Trophoblast cell (in vitro differentiated cells and primary cell): ENCODE measurements around the gene MTR.

Experiments
- DNase-seq, 2 donors: peaks; one replicate each; pipeline ENCODE4 v3.0.0-alpha.2; 2016
- H2AFZ ChIP-seq: 2 replicates; pipeline ENCODE4 v1.6.1; 2013; ENCODE audit warnings: low read length, moderate library complexity, mild to moderate bottlenecking; ENCODE audit not compliant: insufficient read depth, poor library complexity
- H2AK5ac ChIP-seq: 2 replicates; pipeline ENCODE4 v1.6.1; 2013; ENCODE audit warnings: mild to moderate bottlenecking, low read length
- H2BK120ac ChIP-seq: 2 replicates; pipeline ENCODE4 v1.6.1; 2013; ENCODE audit warnings: low read length, mild to moderate bottlenecking, moderate library complexity; ENCODE audit not compliant: insufficient read depth, poor library complexity
- H2BK12ac ChIP-seq: 2 replicates; pipeline ENCODE4 v1.6.1; 2013; ENCODE audit warnings: mild to moderate bottlenecking, low read length, moderate library complexity
- H2BK5ac ChIP-seq: 2 replicates; pipeline ENCODE4 v1.6.1; 2013; ENCODE audit warnings: low read length, low read depth, moderate library complexity, mild to moderate bottlenecking; ENCODE audit not compliant: poor library complexity
- H3K14ac ChIP-seq: 2 replicates; pipeline ENCODE4 v1.6.1; 2013; ENCODE audit warnings: mild to moderate bottlenecking, low read length
- H3K18ac ChIP-seq: 2 replicates; pipeline ENCODE4 v1.6.1; 2013; ENCODE audit warnings: mild to moderate bottlenecking, low read length
- H3K23ac ChIP-seq: 2 replicates; pipeline ENCODE4 v1.6.1; 2013; ENCODE audit warnings: low read length
- H3K27ac ChIP-seq: 2 replicates; pipeline ENCODE4 v1.5.1; 2013; ENCODE audit warnings: low read depth, mild to moderate bottlenecking, inconsistent platforms, low read length, moderate library complexity
- H3K27me3 ChIP-seq: 2 replicates; pipeline ENCODE4 v1.6.1; 2013; ENCODE audit warnings: inconsistent platforms, mild to moderate bottlenecking, low read length, moderate library complexity; ENCODE audit not compliant: insufficient read depth
- H3K36me3 ChIP-seq, 2 experiments: 1 replicate in 1 of 2; 2 replicates in 1 of 2; pipeline ENCODE4 v1.6.1; 2013; ENCODE audit warnings: low read length in 2 of 2, mild to moderate bottlenecking in 2 of 2, moderate library complexity in 1 of 2; ENCODE audit not compliant: insufficient read depth in 2 of 2, control insufficient read depth in 1 of 2
- H3K4ac ChIP-seq: 2 replicates; pipeline ENCODE4 v1.6.1; 2013; ENCODE audit warnings: low read depth, mild to moderate bottlenecking, low read length, moderate library complexity
- H3K4me1 ChIP-seq, 2 experiments: 1 replicate in 1 of 2; 2 replicates in 1 of 2; pipeline ENCODE4 v1.6.1; 2013; ENCODE audit warnings: low read length in 2 of 2, mild to moderate bottlenecking in 2 of 2, moderate library complexity in 1 of 2; ENCODE audit not compliant: insufficient read depth in 2 of 2, control insufficient read depth in 1 of 2
- H3K4me2 ChIP-seq: 2 replicates; pipeline ENCODE4 v1.6.1; 2013; ENCODE audit warnings: inconsistent platforms, mild to moderate bottlenecking, low read length, moderate library complexity
- H3K4me3 ChIP-seq: 2 replicates; pipeline ENCODE4 v1.5.1; 2013; ENCODE audit warnings: mild to moderate bottlenecking, low read depth, low read length, inconsistent platforms
- H3K79me1 ChIP-seq: one replicate; pipeline ENCODE4 v1.6.1; 2013; ENCODE audit warnings: low read length
- H3K79me2 ChIP-seq: 2 replicates; pipeline ENCODE4 v1.6.1; 2013; ENCODE audit warnings: low read length, mild to moderate bottlenecking; ENCODE audit not compliant: control insufficient read depth, insufficient read depth, poor library complexity
- H3K9ac ChIP-seq: 2 replicates; pipeline ENCODE4 v1.6.1; 2013; ENCODE audit warnings: mild to moderate bottlenecking, low read length
- H3K9me3 ChIP-seq: 2 replicates; pipeline ENCODE4 v1.6.1; 2013; ENCODE audit warnings: low read depth, mild to moderate bottlenecking, control low read depth, inconsistent platforms, low read length; ENCODE audit not compliant: insufficient read depth
- H4K12ac ChIP-seq: 2 replicates; pipeline ENCODE4 v1.6.1; 2013; ENCODE audit warnings: low read depth, mild to moderate bottlenecking, low read length, moderate library complexity
- H4K8ac ChIP-seq: 2 replicates; pipeline ENCODE4 v1.6.1; 2013; ENCODE audit warnings: low read depth, mild to moderate bottlenecking, low read length, moderate library complexity
- H4K91ac ChIP-seq: one replicate; pipeline ENCODE4 v1.6.1; 2013; ENCODE audit warnings: low read depth, mild to moderate bottlenecking, low read length, moderate library complexity
- WGBS: extraction: QIAGEN DNeasy Blood & Tissue Kit; methylation state at CpG from one replicate; pipeline ENCODE4 v1.1.7; 2013; ENCODE audit warnings: missing lambda C conversion rate; ENCODE audit not compliant: insufficient read length, insufficient coverage; ENCODE audit errors: extremely low coverage; 5-methylcytosine and 5-hydroxymethylcytosine counted together

The MTR gene

GRCh38 chr1:236945002-236945401 is 149.9 kb downstream of the MTR start:
- H3K79me2 ChIP-seq = no peaks in the 10 kb centered on the region
- DNase-seq = no peak
- H2BK5ac ChIP-seq = no peak overlapping the region
- no peak overlapping the region for H3K9ac ChIP-seq
- H3K27me3 ChIP-seq = no peaks in the 10 kb centered on the region
- no peak overlapping the region for H3K4ac ChIP-seq
- no peak overlapping the region for H3K27ac ChIP-seq
- H3K4me1 ChIP-seq = no peaks in the 10 kb centered on the region
- H2BK120ac ChIP-seq = no peak overlapping the region
- H4K8ac ChIP-seq = no peak overlapping the region
- no peak overlapping the region for H4K12ac ChIP-seq
- no peak overlapping the region for H3K18ac ChIP-seq
- no peak overlapping the region for H2BK12ac ChIP-seq
- H3K4me2 ChIP-seq = no peak overlapping the region
- peaks cover 3% of the 10 kb centered on the region for H3K9me3 ChIP-seq
- H3K4me3 ChIP-seq = no peak overlapping the region
- no peak overlapping the region for H2AFZ ChIP-seq
- no peaks in the 10 kb centered on the region for H3K36me3 ChIP-seq
- H3K23ac ChIP-seq = no peak overlapping the region
- H3K79me1 ChIP-seq = no peaks in the 10 kb centered on the region
- no CpG with 5 or more reads among the region's 3 CpGs for WGBS
- no peak overlapping the region for H2AK5ac ChIP-seq
- H4K91ac ChIP-seq = no peak overlapping the region
- H3K14ac ChIP-seq = no peak overlapping the region

DNA sequence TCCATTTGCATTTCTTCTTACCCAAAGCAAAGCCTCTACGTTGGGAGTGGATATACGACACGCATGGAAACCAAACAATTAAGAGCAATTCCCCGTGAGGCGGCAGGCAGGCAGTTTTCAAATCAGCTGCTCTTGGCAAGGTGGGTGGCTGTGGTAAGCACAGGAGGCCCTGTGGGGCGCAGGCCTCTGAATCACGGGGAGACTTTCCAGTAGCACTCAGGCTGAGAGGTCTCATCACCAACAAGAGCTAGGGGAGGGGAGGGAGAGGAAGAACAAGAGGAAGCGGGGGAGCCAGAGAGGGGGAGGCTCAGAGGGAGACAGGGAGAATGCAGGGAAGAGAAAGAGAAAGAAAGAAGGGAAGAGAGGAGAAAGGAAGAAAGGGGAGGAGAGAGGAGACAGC is 152.7 kb downstream of the MTR start:
- no peak overlapping the region for H2AFZ ChIP-seq
- H3K4me1 ChIP-seq = peaks cover 0 to 7% of the 10 kb centered on the region in 2 experiments
- no peak overlapping the region for H3K27ac ChIP-seq
- no peaks in the 10 kb centered on the region for H3K36me3 ChIP-seq
- H3K4me2 ChIP-seq = no peak overlapping the region
- no peak overlapping the region for H3K4me3 ChIP-seq
- H2BK5ac ChIP-seq = no peak overlapping the region
- H4K8ac ChIP-seq = no peak overlapping the region
- no peak overlapping the region for H4K12ac ChIP-seq
- DNase-seq = no peak
- no peaks in the 10 kb centered on the region for H3K9me3 ChIP-seq
- no peak overlapping the region for H2BK120ac ChIP-seq
- WGBS = no CpG with 5 or more reads among the region's 8 CpGs
- no peak overlapping the region for H4K91ac ChIP-seq
- H2AK5ac ChIP-seq = no peak overlapping the region
- no peak overlapping the region for H3K23ac ChIP-seq
- H3K79me2 ChIP-seq = no peaks in the 10 kb centered on the region
- no peak overlapping the region for H2BK12ac ChIP-seq
- H3K27me3 ChIP-seq = no peaks in the 10 kb centered on the region
- H3K4ac ChIP-seq = no peak overlapping the region
- no peak overlapping the region for H3K9ac ChIP-seq
- H3K14ac ChIP-seq = no peak overlapping the region
- no peak overlapping the region for H3K18ac ChIP-seq
- H3K79me1 ChIP-seq = no peaks in the 10 kb centered on the region

DNA sequence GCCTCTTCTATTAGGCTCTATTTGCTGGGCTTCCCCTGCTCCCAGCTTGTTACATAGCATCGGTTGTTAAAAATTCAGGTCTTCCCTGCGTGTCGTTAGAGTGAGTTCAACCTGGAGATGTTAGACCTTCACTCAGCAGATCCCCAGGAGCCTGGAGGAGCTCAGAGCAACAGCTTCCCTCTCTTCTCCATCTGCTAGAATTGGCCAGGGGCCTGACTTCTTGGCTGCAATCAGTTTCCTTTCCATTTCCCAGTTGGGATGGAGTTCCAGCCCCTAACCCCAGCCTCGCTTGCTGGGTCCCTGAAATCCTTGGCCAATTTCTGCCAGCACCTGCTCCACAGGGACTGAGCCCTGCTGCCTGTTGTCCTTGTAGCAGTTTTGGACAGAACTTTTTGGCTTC is 153.3 kb downstream of the MTR start:
- peaks cover 3 to 11% of the 10 kb centered on the region in 2 experiments for H3K4me1 ChIP-seq
- no peak overlapping the region for H2BK5ac ChIP-seq
- no peaks in the 10 kb centered on the region for H3K79me2 ChIP-seq
- no peak overlapping the region for H3K4me2 ChIP-seq
- no peak for DNase-seq
- H4K12ac ChIP-seq = no peak overlapping the region
- no peak overlapping the region for H2BK12ac ChIP-seq
- H3K23ac ChIP-seq = no peak overlapping the region
- WGBS = no CpG with 5 or more reads among the region's 4 CpGs
- H3K4me3 ChIP-seq = no peak overlapping the region
- H3K9me3 ChIP-seq = no peaks in the 10 kb centered on the region
- no peak overlapping the region for H4K8ac ChIP-seq
- H2BK120ac ChIP-seq = no peak overlapping the region
- no peak overlapping the region for H2AFZ ChIP-seq
- H3K18ac ChIP-seq = no peak overlapping the region
- no peak overlapping the region for H2AK5ac ChIP-seq
- no peaks in the 10 kb centered on the region for H3K79me1 ChIP-seq
- no peak overlapping the region for H4K91ac ChIP-seq
- H3K4ac ChIP-seq = no peak overlapping the region
- no peak overlapping the region for H3K14ac ChIP-seq
- H3K36me3 ChIP-seq = no peaks in the 10 kb centered on the region
- no peak overlapping the region for H3K9ac ChIP-seq
- H3K27ac ChIP-seq = no peak overlapping the region
- no peaks in the 10 kb centered on the region for H3K27me3 ChIP-seq

GRCh38 chr1:236948996-236949395 is 153.9 kb downstream of the MTR start:
- H2BK12ac ChIP-seq = no peak overlapping the region
- no peak overlapping the region for H2AK5ac ChIP-seq
- H3K79me2 ChIP-seq = no peaks in the 10 kb centered on the region
- H4K8ac ChIP-seq = no peak overlapping the region
- WGBS = no CpG with 5 or more reads among the region's 6 CpGs
- no peaks in the 10 kb centered on the region for H3K9me3 ChIP-seq
- H2AFZ ChIP-seq = no peak overlapping the region
- H3K27me3 ChIP-seq = no peaks in the 10 kb centered on the region
- H2BK120ac ChIP-seq = no peak overlapping the region
- no peak overlapping the region for H3K14ac ChIP-seq
- H4K91ac ChIP-seq = no peak overlapping the region
- H4K12ac ChIP-seq = no peak overlapping the region
- no peak for DNase-seq
- H3K23ac ChIP-seq = no peak overlapping the region
- no peak overlapping the region for H3K4me3 ChIP-seq
- H3K4me2 ChIP-seq = no peak overlapping the region
- no peaks in the 10 kb centered on the region for H3K36me3 ChIP-seq
- no peak overlapping the region for H3K4ac ChIP-seq
- no peak overlapping the region for H3K9ac ChIP-seq
- peaks cover 3 to 11% of the 10 kb centered on the region in 2 experiments for H3K4me1 ChIP-seq
- no peaks in the 10 kb centered on the region for H3K79me1 ChIP-seq
- H3K18ac ChIP-seq = no peak overlapping the region
- no peak overlapping the region for H2BK5ac ChIP-seq
- no peak overlapping the region for H3K27ac ChIP-seq
